ENCODE data around the gene UPP1.
"Not testable (repeated sequence)": the region's sequence is repeated elsewhere in the genome, so short reads cannot be mapped to it uniquely, and the experiment has no call there.

The UPP1 gene

GRCh38 chr7:48074204-48074654, 14.8 kb upstream of the UPP1 start:
- Mint-ChIP-seq H3K4me3 (no peak overlapping the region), H3K36me3 (ENCODE audit: low read depth) (no peaks in the 10 kb centered on the region), H3K9me3 (peaks cover 4% of the 10 kb centered on the region), H3K27me3 (no peaks in the 10 kb centered on the region), H3K4me1 (ENCODE audit: low read depth) (peaks cover 10% of the 10 kb centered on the region), H3K27ac (no peak overlapping the region)
- DNase-seq: no peak

GRCh38 chr7:48077423-48077822, 11.6 kb upstream of the UPP1 start:
- no peaks in the 10 kb centered on the region for H3K27me3 Mint-ChIP-seq
- no peak overlapping the region for H3K27ac Mint-ChIP-seq
- peaks cover 2% of the 10 kb centered on the region for H3K9me3 Mint-ChIP-seq
- DNase-seq: no peak
- peaks cover 16% of the 10 kb centered on the region for H3K4me1 Mint-ChIP-seq (ENCODE audit: low read depth)
- H3K4me3 Mint-ChIP-seq: no peak overlapping the region
- H3K36me3 Mint-ChIP-seq (ENCODE audit: low read depth): no peaks in the 10 kb centered on the region

GRCh38 chr7:48078470-48078869, 10.6 kb upstream of the UPP1 start:
- Mint-ChIP-seq H3K36me3 (ENCODE audit: low read depth) (no peaks in the 10 kb centered on the region), H3K4me3 (no peak overlapping the region), H3K27me3 (no peaks in the 10 kb centered on the region), H3K4me1 (ENCODE audit: low read depth) (peaks cover 26% of the 10 kb centered on the region), H3K9me3 (no peaks in the 10 kb centered on the region), H3K27ac (no peak overlapping the region)
- no peak for DNase-seq

- H3K4me3 Mint-ChIP-seq; H3K27me3 Mint-ChIP-seq; DNase-seq; H3K36me3 Mint-ChIP-seq (ENCODE audit: low read depth); H3K27ac Mint-ChIP-seq; H3K9me3 Mint-ChIP-seq: not testable (repeated sequence)
- H3K4me1 Mint-ChIP-seq (ENCODE audit: low read depth): peaks cover 53% of the 10 kb centered on the region
Observed at GRCh38 chr7:48082378-48082777, 6.7 kb upstream of the UPP1 start.

- peaks cover 60% of the 10 kb centered on the region for H3K4me1 Mint-ChIP-seq (ENCODE audit: low read depth)
- H3K9me3 Mint-ChIP-seq: peaks cover 4% of the 10 kb centered on the region
- no peak overlapping the region for H3K4me3 Mint-ChIP-seq
- peak overlapping the region; percentile 69 for H3K27ac Mint-ChIP-seq
- no peaks in the 10 kb centered on the region for H3K36me3 Mint-ChIP-seq (ENCODE audit: low read depth)
- no peaks in the 10 kb centered on the region for H3K27me3 Mint-ChIP-seq
- DNase-seq: no peak
Observed at GRCh38 chr7:48083114-48083830, 5.8 kb upstream of the UPP1 start.

- H3K36me3 Mint-ChIP-seq (ENCODE audit: low read depth): peaks cover 6% of the 10 kb centered on the region
- H3K27ac Mint-ChIP-seq: peak overlapping the region; percentile 92
- peak overlapping the region; percentile 59 for H3K4me3 Mint-ChIP-seq
Observed at GRCh38 chr7:48084727-48085432, 4.2 kb upstream of the UPP1 start.

GRCh38 chr7:48085433-48085791, 3.7 kb upstream of the UPP1 start:
- no peaks in the 10 kb centered on the region for H3K27me3 Mint-ChIP-seq
- peaks cover 4% of the 10 kb centered on the region for H3K9me3 Mint-ChIP-seq
- H3K4me1 Mint-ChIP-seq (ENCODE audit: low read depth): peaks cover 72% of the 10 kb centered on the region
- H3K36me3 Mint-ChIP-seq (ENCODE audit: low read depth): peaks cover 11% of the 10 kb centered on the region
- H3K27ac Mint-ChIP-seq: peak overlapping the region; percentile 92
- peak overlapping the region; percentile 59 for H3K4me3 Mint-ChIP-seq
- no peak for DNase-seq

More at GRCh38 chr7:48084727-48085432, 4.2 kb upstream of the UPP1 start:
- Mint-ChIP-seq H3K27me3 (no peaks in the 10 kb centered on the region), H3K9me3 (peaks cover 4% of the 10 kb centered on the region), H3K4me1 (ENCODE audit: low read depth) (peaks cover 67% of the 10 kb centered on the region)
- DNase-seq: peak; percentile 72

- no peak for DNase-seq
- peaks cover 77% of the 10 kb centered on the region for H3K4me1 Mint-ChIP-seq (ENCODE audit: low read depth)
- H3K4me3 Mint-ChIP-seq: no peak overlapping the region
- peaks cover 4% of the 10 kb centered on the region for H3K9me3 Mint-ChIP-seq
- H3K27me3 Mint-ChIP-seq: no peaks in the 10 kb centered on the region
- H3K27ac Mint-ChIP-seq: peak overlapping the region; percentile 92
- H3K36me3 Mint-ChIP-seq (ENCODE audit: low read depth): peaks cover 17% of the 10 kb centered on the region
Observed at GRCh38 chr7:48085942-48086341, 3.1 kb upstream of the UPP1 start.

- no peak for DNase-seq
- Mint-ChIP-seq H3K27ac (peak overlapping the region; percentile 92), H3K36me3 (ENCODE audit: low read depth) (peaks cover 31% of the 10 kb centered on the region), H3K4me3 (peak overlapping the region; percentile 86), H3K27me3 (no peaks in the 10 kb centered on the region), H3K9me3 (peaks cover 4% of the 10 kb centered on the region), H3K4me1 (ENCODE audit: low read depth) (peaks cover 86% of the 10 kb centered on the region)
Observed at GRCh38 chr7:48087349-48087748, 1.7 kb upstream of the UPP1 start.

GRCh38 chr7:48088559-48089045, 463 bp upstream of the UPP1 start:
- no peak for DNase-seq
- Mint-ChIP-seq H3K36me3 (ENCODE audit: low read depth) (peaks cover 43% of the 10 kb centered on the region), H3K27ac (peak overlapping the region; percentile 92), H3K4me3 (peak overlapping the region; percentile 86), H3K27me3 (no peaks in the 10 kb centered on the region), H3K9me3 (peaks cover 4% of the 10 kb centered on the region), H3K4me1 (ENCODE audit: low read depth) (peaks cover 83% of the 10 kb centered on the region)

- Mint-ChIP-seq H3K4me3 (peak overlapping the region; percentile 86), H3K27ac (peak overlapping the region; percentile 6), H3K36me3 (ENCODE audit: low read depth) (peaks cover 60% of the 10 kb centered on the region), H3K4me1 (ENCODE audit: low read depth) (peaks cover 84% of the 10 kb centered on the region), H3K9me3 (no peaks in the 10 kb centered on the region), H3K27me3 (no peaks in the 10 kb centered on the region)
- no peak for DNase-seq
Observed at GRCh38 chr7:48090095-48090805, 1.2 kb downstream of the UPP1 start.

- H3K36me3 Mint-ChIP-seq (ENCODE audit: low read depth): peaks cover 75% of the 10 kb centered on the region
- peaks cover 83% of the 10 kb centered on the region for H3K4me1 Mint-ChIP-seq (ENCODE audit: low read depth)
- DNase-seq: no peak
- no peaks in the 10 kb centered on the region for H3K9me3 Mint-ChIP-seq
- H3K4me3 Mint-ChIP-seq: peak overlapping the region; percentile 86
- H3K27me3 Mint-ChIP-seq: no peaks in the 10 kb centered on the region
- peak overlapping the region; percentile 61 for H3K27ac Mint-ChIP-seq
Observed at GRCh38 chr7:48091506-48092433, 2.7 kb downstream of the UPP1 start.

- Mint-ChIP-seq H3K9me3 (no peaks in the 10 kb centered on the region), H3K27me3 (no peaks in the 10 kb centered on the region), H3K27ac (peak overlapping the region; percentile 82), H3K4me1 (ENCODE audit: low read depth) (peaks cover 93% of the 10 kb centered on the region), H3K4me3 (no peak overlapping the region), H3K36me3 (ENCODE audit: low read depth) (peaks cover 98% of the 10 kb centered on the region)
- DNase-seq: no peak
Observed at GRCh38 chr7:48094861-48095293, 5.8 kb downstream of the UPP1 start.

GRCh38 chr7:48096273-48096672, 7.2 kb downstream of the UPP1 start:
- Mint-ChIP-seq H3K27ac (peak overlapping the region; percentile 90), H3K36me3 (ENCODE audit: low read depth) (peaks cover 94% of the 10 kb centered on the region), H3K27me3 (no peaks in the 10 kb centered on the region), H3K4me1 (ENCODE audit: low read depth) (peaks cover 80% of the 10 kb centered on the region), H3K9me3 (no peaks in the 10 kb centered on the region), H3K4me3 (peak overlapping the region; percentile 45)
- no peak for DNase-seq

Measured in activated T-cell treated with anti-CD3 and anti-CD28 coated beads, Interleukin-2, amount 50 U/mL, for 24 hours (primary cell).